Left renal cortex interstitium (tissue), 4 donors: ENCODE measurements around the gene KMT5C. TPM values are rescaled to one million over a fixed set of nuclear protein-coding genes. Genes with fewer than 3 reads are reported as not detected.
"Not testable (repeated sequence)": the region's sequence is repeated elsewhere in the genome, so short reads cannot be mapped to it uniquely, and the experiment has no call there.

Source experiments
- DNase-seq, 4 donors: peaks; one replicate each; pipeline ENCODE4 v3.0.0-alpha.2; 2013; ENCODE audit warnings: low read depth in 4 of 4, low spot score in 2 of 4, missing footprints in 1 of 4
- polyA plus RNA-seq, 4 donors: library from polyadenylated mRNA; unstranded; fragments of 120-200 nt; gene quantifications; one replicate each; pipeline ENCODE4 v1.2.1, GENCODE V29; 2013; ENCODE audit not compliant: insufficient read length in 4 of 4

The KMT5C gene
- polyA plus RNA-seq, 4 donors = 13.5 to 36.8 (median 27.2) TPM

- no peak for DNase-seq
These were observed 23.6 kb upstream of the KMT5C start for GRCh38 chr19:55315956-55316525.

- no peak for DNase-seq
These were observed 23.0 kb upstream of the KMT5C start for GRCh38 chr19:55316646-55317045.

- no peak for DNase-seq
These were observed 19.9 kb upstream of the KMT5C start for GRCh38 chr19:55319785-55320184.

GRCh38 chr19:55320844-55321419, 18.7 kb upstream of the KMT5C start:
- no peak for DNase-seq

- DNase-seq = no peak
These were observed 18.1 kb upstream of the KMT5C start for GRCh38 chr19:55321466-55322137.

GRCh38 chr19:55322204-55322885, 17.3 kb upstream of the KMT5C start:
- no peak for DNase-seq

GRCh38 chr19:55324662-55325061, 15.0 kb upstream of the KMT5C start:
- DNase-seq = no peak

GRCh38 chr19:55325172-55325571, 14.5 kb upstream of the KMT5C start, which contains the start of gene TMEM150B:
Gene TMEM150B (minus strand): TSS chr19:55325341. CDS start chr19:55321036, 4,305 bp downstream.
- no peak for DNase-seq

- not testable (repeated sequence) for DNase-seq
These were observed 10.8 kb upstream of the KMT5C start for GRCh38 chr19:55328774-55329318.

GRCh38 chr19:55329791-55330190, 9.9 kb upstream of the KMT5C start:
- DNase-seq = not testable (repeated sequence)

GRCh38 chr19:55333870-55334269, 5.8 kb upstream of the KMT5C start:
- no peak for DNase-seq

- DNase-seq = no peak
These were observed 3.6 kb upstream of the KMT5C start for GRCh38 chr19:55336101-55336500.

- DNase-seq = no peak
These were observed 460 bp downstream of the KMT5C start for GRCh38 chr19:55339889-55340783.

- DNase-seq = no peak
These were observed 1.1 kb downstream of the KMT5C start for GRCh38 chr19:55340784-55341147.

- peak in 1 of 4 donors; percentile 49 for DNase-seq
These were observed 1.5 kb downstream of the KMT5C start for GRCh38 chr19:55341171-55341588.

- no peak for DNase-seq
These were observed 2.2 kb downstream of the KMT5C start for GRCh38 chr19:55341595-55342531.

GRCh38 chr19:55344444-55344843, 4.8 kb downstream of the KMT5C start:
- no peak for DNase-seq

GRCh38 chr19:55345101-55345817, 5.6 kb downstream of the KMT5C start:
- DNase-seq = no peak
